Central memory CD8-positive, alpha-beta T cell (primary cell): ENCODE results near the gene NKAIN1.

Experiments used
- ATAC-seq: fragments of 150-1000 bp; cut with Tn5 transposase; replicated peaks from 2 replicates; pipeline ENCODE4 v1.10.0; 2022; ENCODE audit warnings: mild to moderate bottlenecking, moderate FRiP score, moderate number of reproducible peaks; ENCODE audit not compliant: poor library complexity, severe bottlenecking; ENCODE audit errors: extremely low read depth
- DNase-seq, 2 donors: peaks; one replicate each; pipeline ENCODE4 v3.0.0; 2021; ENCODE audit warnings: low spot score in 2 of 2
- H3K27ac Mint-ChIP-seq: one replicate; pipeline ENCODE4 v1.8.0; 2022; ENCODE audit warnings: low read depth, mild to moderate bottlenecking, moderate library complexity, mixed read lengths
- H3K27me3 Mint-ChIP-seq: one replicate; pipeline ENCODE4 v1.8.0; 2022; ENCODE audit warnings: mixed read lengths
- H3K36me3 Mint-ChIP-seq: one replicate; pipeline ENCODE4 v1.8.0; 2022; ENCODE audit warnings: mild to moderate bottlenecking, moderate library complexity, mixed read lengths; ENCODE audit not compliant: insufficient read depth
- H3K4me1 Mint-ChIP-seq: one replicate; pipeline ENCODE4 v1.8.0; 2022; ENCODE audit warnings: mixed read lengths
- H3K4me3 Mint-ChIP-seq: one replicate; pipeline ENCODE4 v1.8.0; 2022; ENCODE audit warnings: mild to moderate bottlenecking, moderate library complexity, mixed read lengths
- H3K9me3 Mint-ChIP-seq: one replicate; pipeline ENCODE4 v1.8.0; 2022; ENCODE audit warnings: mixed read lengths

NKAIN1 gene

GRCh38 chr1:31135973-31136600 lies 103.6 kb downstream of the NKAIN1 start:
- H3K9me3 Mint-ChIP-seq, result no peaks in the 10 kb centered on the region
- no peaks in the 10 kb centered on the region for H3K27me3 Mint-ChIP-seq
- no peak for DNase-seq

GRCh38 chr1:31133368-31133767 lies 106.3 kb downstream of the NKAIN1 start:
- no peak overlapping the region for H3K27ac Mint-ChIP-seq
- H3K27me3 Mint-ChIP-seq, result no peaks in the 10 kb centered on the region
- DNase-seq, result no peak
- H3K36me3 Mint-ChIP-seq, result no peaks in the 10 kb centered on the region
- H3K4me3 Mint-ChIP-seq, result no peak overlapping the region
- no peaks in the 10 kb centered on the region for H3K4me1 Mint-ChIP-seq
- no peaks in the 10 kb centered on the region for H3K9me3 Mint-ChIP-seq
- no peak for ATAC-seq

More at GRCh38 chr1:31135973-31136600, 103.6 kb downstream of the NKAIN1 start:
- Mint-ChIP-seq H3K4me3 (no peak overlapping the region), H3K36me3 (peaks cover under 1% of the 10 kb centered on the region), H3K27ac (no peak overlapping the region), H3K4me1 (no peaks in the 10 kb centered on the region)
- no peak for ATAC-seq
